Neuron (in vitro differentiated cells): ENCODE measurements around the gene ACOXL.
"Not testable (repeated sequence)": the region's sequence is repeated elsewhere in the genome, so short reads cannot be mapped to it uniquely, and the experiment has no call there.

Experiments
- H2AFZ ChIP-seq: one replicate; pipeline ENCODE4 v1.6.1; 2013; ENCODE audit warnings: low read depth, mild to moderate bottlenecking, inconsistent platforms, low read length, moderate library complexity
- H3K27me3 ChIP-seq: one replicate; pipeline ENCODE4 v1.6.1; 2013; ENCODE audit warnings: low read length; ENCODE audit not compliant: insufficient read depth
- H3K36me3 ChIP-seq: one replicate; pipeline ENCODE4 v1.6.1; 2013; ENCODE audit warnings: low read length; ENCODE audit not compliant: insufficient read depth
- H3K4me1 ChIP-seq: one replicate; pipeline ENCODE4 v1.6.1; 2013; ENCODE audit warnings: low read length; ENCODE audit not compliant: insufficient read depth
- H3K4me3 ChIP-seq: 2 replicates; pipeline ENCODE4 v1.5.1; 2013; ENCODE audit warnings: mild to moderate bottlenecking, low read length, moderate library complexity
- H3K9me3 ChIP-seq: one replicate; pipeline ENCODE4 v1.6.1; 2013; ENCODE audit warnings: low read length

The ACOXL gene

GRCh38 chr2:111035830-111036441, 303.6 kb downstream of the ACOXL start:
- H3K36me3 ChIP-seq = no peaks in the 10 kb centered on the region
- no peak overlapping the region for H3K4me3 ChIP-seq
- no peaks in the 10 kb centered on the region for H3K27me3 ChIP-seq
- H3K9me3 ChIP-seq = no peaks in the 10 kb centered on the region
- H2AFZ ChIP-seq = no peak overlapping the region
- no peaks in the 10 kb centered on the region for H3K4me1 ChIP-seq

GRCh38 chr2:111037128-111037527, 304.8 kb downstream of the ACOXL start:
- Histone ChIP-seq H3K4me1 (peaks cover 4% of the 10 kb centered on the region), H3K4me3 (no peak overlapping the region), H3K27me3 (no peaks in the 10 kb centered on the region)

GRCh38 chr2:111039628-111040383, 307.4 kb downstream of the ACOXL start:
- Histone ChIP-seq H3K4me3 (no peak overlapping the region), H3K36me3 (no peaks in the 10 kb centered on the region), H2AFZ (no peak overlapping the region), H3K4me1 (peaks cover 4% of the 10 kb centered on the region), H3K27me3 (no peaks in the 10 kb centered on the region), H3K9me3 (no peaks in the 10 kb centered on the region)

More at GRCh38 chr2:111037128-111037527, 304.8 kb downstream of the ACOXL start:
- no peak overlapping the region for H2AFZ ChIP-seq
- H3K9me3 ChIP-seq = no peaks in the 10 kb centered on the region
- no peaks in the 10 kb centered on the region for H3K36me3 ChIP-seq

GRCh38 chr2:111041398-111042202, 309.2 kb downstream of the ACOXL start:
- Histone ChIP-seq H3K4me3 (no peak overlapping the region), H3K36me3 (no peaks in the 10 kb centered on the region), H3K27me3 (no peaks in the 10 kb centered on the region), H3K4me1 (peaks cover 4% of the 10 kb centered on the region), H3K9me3 (no peaks in the 10 kb centered on the region), H2AFZ (no peak overlapping the region)

- Histone ChIP-seq H3K9me3 (no peaks in the 10 kb centered on the region), H3K36me3 (no peaks in the 10 kb centered on the region), H3K27me3 (no peaks in the 10 kb centered on the region), H3K4me3 (no peak overlapping the region), H2AFZ (no peak overlapping the region), H3K4me1 (peaks cover 4% of the 10 kb centered on the region)
Observed at GRCh38 chr2:111042261-111042660, 309.9 kb downstream of the ACOXL start.

- Histone ChIP-seq H3K4me3 (no peak overlapping the region), H3K4me1 (peaks cover 4% of the 10 kb centered on the region), H3K36me3 (no peaks in the 10 kb centered on the region), H3K9me3 (no peaks in the 10 kb centered on the region), H2AFZ (no peak overlapping the region), H3K27me3 (no peaks in the 10 kb centered on the region)
Observed at GRCh38 chr2:111042772-111043771, 310.7 kb downstream of the ACOXL start.

GRCh38 chr2:111044066-111044465, 311.7 kb downstream of the ACOXL start:
- peaks cover 4% of the 10 kb centered on the region for H3K4me1 ChIP-seq
- H3K4me3 ChIP-seq = no peak overlapping the region
- no peaks in the 10 kb centered on the region for H3K27me3 ChIP-seq
- no peaks in the 10 kb centered on the region for H3K9me3 ChIP-seq
- no peak overlapping the region for H2AFZ ChIP-seq
- H3K36me3 ChIP-seq = no peaks in the 10 kb centered on the region

GRCh38 chr2:111045236-111045635, 312.9 kb downstream of the ACOXL start:
- H3K27me3 ChIP-seq, H2AFZ ChIP-seq, H3K36me3 ChIP-seq, H3K4me1 ChIP-seq, H3K4me3 ChIP-seq, H3K9me3 ChIP-seq: not testable (repeated sequence)

- no peaks in the 10 kb centered on the region for H3K27me3 ChIP-seq
- peaks cover 4% of the 10 kb centered on the region for H3K4me1 ChIP-seq
- no peak overlapping the region for H3K4me3 ChIP-seq
- H3K9me3 ChIP-seq = no peaks in the 10 kb centered on the region
- no peak overlapping the region for H2AFZ ChIP-seq
- no peaks in the 10 kb centered on the region for H3K36me3 ChIP-seq
Observed at GRCh38 chr2:111045771-111046444, 313.5 kb downstream of the ACOXL start.

- Histone ChIP-seq H3K9me3 (no peaks in the 10 kb centered on the region), H3K27me3 (no peaks in the 10 kb centered on the region), H3K36me3 (no peaks in the 10 kb centered on the region), H3K4me1 (peaks cover 2% of the 10 kb centered on the region), H2AFZ (no peak overlapping the region), H3K4me3 (no peak overlapping the region)
Observed at GRCh38 chr2:111046670-111047069, 314.3 kb downstream of the ACOXL start.

GRCh38 chr2:111048856-111049768, 316.7 kb downstream of the ACOXL start:
- H3K27me3 ChIP-seq = no peaks in the 10 kb centered on the region
- no peak overlapping the region for H2AFZ ChIP-seq
- H3K36me3 ChIP-seq = no peaks in the 10 kb centered on the region
- no peaks in the 10 kb centered on the region for H3K9me3 ChIP-seq
- H3K4me1 ChIP-seq = peaks cover 4% of the 10 kb centered on the region
- H3K4me3 ChIP-seq = no peak overlapping the region
